Measurements from ENCODE around the gene RECQL5.

Gene RECQL5

GRCh38 chr17:75688209-75688825, 21.4 kb upstream of the RECQL5 start:
- DNase-seq (ENCODE audit: low read depth) = no peak

- no peak for DNase-seq (ENCODE audit: low read depth)
These were observed 18.5 kb upstream of the RECQL5 start for GRCh38 chr17:75685499-75685898.

- DNase-seq (ENCODE audit: low read depth) = no peak
These were observed 18.0 kb upstream of the RECQL5 start for GRCh38 chr17:75684924-75685323.

- DNase-seq (ENCODE audit: low read depth) = no peak
These were observed 17.3 kb upstream of the RECQL5 start for GRCh38 chr17:75684249-75684648.

GRCh38 chr17:75683583-75683982, 16.6 kb upstream of the RECQL5 start:
- no peak for DNase-seq (ENCODE audit: low read depth)

GRCh38 chr17:75681289-75681688, 14.3 kb upstream of the RECQL5 start:
- DNase-seq (ENCODE audit: low read depth) = no peak

GRCh38 chr17:75680431-75680830, 13.5 kb upstream of the RECQL5 start:
- no peak for DNase-seq (ENCODE audit: low read depth)

- DNase-seq (ENCODE audit: low read depth) = no peak
These were observed 12.8 kb upstream of the RECQL5 start for GRCh38 chr17:75679706-75680211.

GRCh38 chr17:75676461-75676860, 9.5 kb upstream of the RECQL5 start:
- DNase-seq (ENCODE audit: low read depth) = no peak

- DNase-seq (ENCODE audit: low read depth) = no peak
These were observed 6.5 kb upstream of the RECQL5 start for GRCh38 chr17:75673487-75673886.

- DNase-seq (ENCODE audit: low read depth) = no peak
These were observed 5.1 kb upstream of the RECQL5 start for GRCh38 chr17:75672011-75672410.

GRCh38 chr17:75670868-75671267, 3.9 kb upstream of the RECQL5 start:
- no peak for DNase-seq (ENCODE audit: low read depth)

- DNase-seq (ENCODE audit: low read depth) = no peak
These were observed 1.5 kb upstream of the RECQL5 start for GRCh38 chr17:75668489-75668888.

- no peak for DNase-seq (ENCODE audit: low read depth)
These were observed 871 bp upstream of the RECQL5 start for GRCh38 chr17:75667825-75668224.

- no peak for DNase-seq (ENCODE audit: low read depth)
These were observed 973 bp downstream of the RECQL5 start for GRCh38 chr17:75665981-75666380.

- no peak for DNase-seq (ENCODE audit: low read depth)
These were observed 2.8 kb downstream of the RECQL5 start for GRCh38 chr17:75664099-75664549.

- DNase-seq (ENCODE audit: low read depth) = no peak
These were observed 4.4 kb downstream of the RECQL5 start for GRCh38 chr17:75662511-75662910.

- no peak for DNase-seq (ENCODE audit: low read depth)
These were observed 5.4 kb downstream of the RECQL5 start for GRCh38 chr17:75661531-75661930.

- DNase-seq (ENCODE audit: low read depth) = no peak
These were observed 8.7 kb downstream of the RECQL5 start for GRCh38 chr17:75658237-75658636.

GRCh38 chr17:75654176-75654575, 12.8 kb downstream of the RECQL5 start:
- DNase-seq (ENCODE audit: low read depth) = no peak

- DNase-seq (ENCODE audit: low read depth) = no peak
These were observed 13.9 kb downstream of the RECQL5 start for GRCh38 chr17:75652934-75653549.

- DNase-seq (ENCODE audit: low read depth) = no peak
These were observed 14.6 kb downstream of the RECQL5 start for GRCh38 chr17:75652341-75652740.

GRCh38 chr17:75650874-75651273, 16.1 kb downstream of the RECQL5 start:
- no peak for DNase-seq (ENCODE audit: low read depth)

- no peak for DNase-seq (ENCODE audit: low read depth)
These were observed 17.3 kb downstream of the RECQL5 start for GRCh38 chr17:75649687-75650086.
